Mucosa of descending colon (tissue), 3 donors: Measurements from ENCODE around the gene DEAF1. TPM values are rescaled to one million over a fixed set of nuclear protein-coding genes. Genes with fewer than 3 reads are reported as not detected.

Experiments
- ATAC-seq: fragments of 200-7000 bp; cut with Tn5 transposase; one replicate; pipeline ENCODE4 v1.9.1; 2020; ENCODE audit warnings: mild to moderate bottlenecking, moderate library complexity
- DNase-seq, 3 donors: peaks; one replicate each; pipeline ENCODE4 v3.0.0-alpha.2; 2020
- H3K36me3 ChIP-seq: fragments of 200-600 bp; one replicate; pipeline ENCODE4 v1.8.0; 2021; ENCODE audit warnings: low read depth, mild to moderate bottlenecking
- H3K4me1 ChIP-seq: fragments of 200-600 bp; one replicate; pipeline ENCODE4 v1.8.0; 2021; ENCODE audit warnings: low read depth, mild to moderate bottlenecking
- H3K4me3 ChIP-seq: fragments of 200-600 bp; one replicate; pipeline ENCODE4 v1.8.0; 2021; ENCODE audit warnings: mild to moderate bottlenecking
- H3K9me3 ChIP-seq: fragments of 200-600 bp; one replicate; pipeline ENCODE4 v1.8.0; 2021; ENCODE audit warnings: mild to moderate bottlenecking
- intact Hi-C, 2 donors: fragments of 100-400 bp; cut with DNase I in 1 of 2; cut with micrococcal nuclease in 1 of 2; formaldehyde crosslinking; loops; one replicate each; pipeline versions ENCODE4 v1.11.0 to v1.11.1; 2022; cut with DNase I, micrococcal nuclease
- total RNA-seq, 3 donors: library from RNA; stranded (reverse); fragmentation: NEBNext Ultra II Directional in 2 of 3; extraction: Animal tissue kit (Norgen Biotek cat#: 25700) in 2 of 3; gene quantifications; one replicate each; pipeline versions ENCODE4 v1.2.1 to v1.2.4, GENCODE V29; 2021 to 2023
- TF ChIP-seq, protein P1 (sequence below): fragments of 200-600 bp; IDR thresholded peaks from one replicate; pipeline ENCODE4 v1.8.0; 2022; ENCODE audit warnings: antibody characterized with exemption, mild to moderate bottlenecking
- donor health status: DM: no; HTN: no; CAD: no; lungs with moderate emphysema.
- donor health status: DM: no; HTN: no; CAD: no.
- donor health status: DM: no; HTN: yes; CAD: no.

The DEAF1 gene
- total RNA-seq, 3 donors from 2014 or later, result 25.1 to 35.7 (median 25.9) TPM

DNA sequence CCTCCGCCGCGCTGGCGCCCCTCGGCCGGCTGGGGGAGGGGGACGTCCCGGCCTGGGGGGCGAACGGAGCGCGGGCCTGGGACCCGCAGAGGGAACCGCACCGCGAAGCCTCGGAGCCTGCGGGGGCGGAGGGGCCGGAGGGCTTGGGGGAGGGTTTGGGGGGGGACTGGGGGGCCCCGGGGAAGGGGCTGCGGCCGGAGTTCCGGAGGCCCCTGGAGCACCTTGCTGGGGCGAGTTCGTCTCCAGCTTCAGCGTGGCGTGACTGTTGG, 67.8 kb downstream of the DEAF1 start:
- TF ChIP-seq, protein P1, sequence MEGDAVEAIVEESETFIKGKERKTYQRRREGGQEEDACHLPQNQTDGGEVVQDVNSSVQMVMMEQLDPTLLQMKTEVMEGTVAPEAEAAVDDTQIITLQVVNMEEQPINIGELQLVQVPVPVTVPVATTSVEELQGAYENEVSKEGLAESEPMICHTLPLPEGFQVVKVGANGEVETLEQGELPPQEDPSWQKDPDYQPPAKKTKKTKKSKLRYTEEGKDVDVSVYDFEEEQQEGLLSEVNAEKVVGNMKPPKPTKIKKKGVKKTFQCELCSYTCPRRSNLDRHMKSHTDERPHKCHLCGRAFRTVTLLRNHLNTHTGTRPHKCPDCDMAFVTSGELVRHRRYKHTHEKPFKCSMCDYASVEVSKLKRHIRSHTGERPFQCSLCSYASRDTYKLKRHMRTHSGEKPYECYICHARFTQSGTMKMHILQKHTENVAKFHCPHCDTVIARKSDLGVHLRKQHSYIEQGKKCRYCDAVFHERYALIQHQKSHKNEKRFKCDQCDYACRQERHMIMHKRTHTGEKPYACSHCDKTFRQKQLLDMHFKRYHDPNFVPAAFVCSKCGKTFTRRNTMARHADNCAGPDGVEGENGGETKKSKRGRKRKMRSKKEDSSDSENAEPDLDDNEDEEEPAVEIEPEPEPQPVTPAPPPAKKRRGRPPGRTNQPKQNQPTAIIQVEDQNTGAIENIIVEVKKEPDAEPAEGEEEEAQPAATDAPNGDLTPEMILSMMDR, result no peak
- ATAC-seq, result no peak
- Histone ChIP-seq H3K4me3 (no peak overlapping the region), H3K36me3 (no peaks in the 10 kb centered on the region), H3K4me1 (peaks cover 14% of the 10 kb centered on the region), H3K9me3 (no peaks in the 10 kb centered on the region)
- no peak for DNase-seq
- intact Hi-C loops, result no loop called here

DNA sequence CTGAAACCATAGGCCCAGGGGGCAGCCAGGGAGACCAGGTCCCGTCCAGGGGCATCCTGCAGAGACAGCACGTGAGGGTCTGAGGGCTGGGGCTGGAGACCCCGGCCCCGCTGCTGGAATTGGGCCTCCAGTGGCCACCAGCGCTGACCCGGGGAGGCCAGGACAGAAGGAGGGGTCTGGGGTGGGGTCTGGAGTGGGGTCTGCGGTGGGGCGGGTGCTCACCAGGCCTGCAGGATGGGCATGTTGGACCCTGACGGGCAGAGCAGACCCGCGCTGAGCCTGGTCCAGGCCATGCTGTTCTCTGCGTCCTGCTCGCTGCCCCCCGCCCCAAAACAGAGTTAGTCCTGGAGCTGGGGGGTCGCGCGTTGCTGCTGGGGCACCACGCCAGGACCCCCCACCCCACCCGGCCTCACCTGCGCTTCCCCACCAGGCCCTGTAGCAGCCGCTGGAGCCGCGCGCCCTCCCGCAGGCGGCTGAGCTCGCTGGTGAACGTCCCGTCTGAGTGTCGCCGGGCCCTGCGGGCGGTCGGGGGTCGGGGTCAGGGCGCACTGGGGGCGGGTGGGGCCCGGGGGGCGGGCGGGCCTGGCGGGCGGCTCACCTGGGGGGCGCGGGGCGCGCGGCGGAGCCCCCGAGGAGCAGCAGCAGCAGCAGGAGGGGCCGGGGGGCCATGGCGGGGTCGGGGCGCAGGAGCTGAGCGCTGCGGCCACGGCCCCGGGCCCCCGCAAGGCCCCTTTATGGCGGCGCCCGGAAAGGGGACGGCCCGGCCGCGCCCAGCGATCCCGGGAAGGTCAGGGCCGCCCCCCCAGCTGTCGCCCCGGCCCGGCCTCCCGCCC, 68.3 kb downstream of the DEAF1 start, which contains the start of gene SCT:
SCT (minus strand) TSS at position 707 of the 833 bp plus-strand sequence; CDS start at position 669, 38 bp downstream.
- Histone ChIP-seq H3K4me1 (peaks cover 14% of the 10 kb centered on the region), H3K36me3 (no peaks in the 10 kb centered on the region), H3K4me3 (no peak within 1 kb of the TSS), H3K9me3 (no peaks in the 10 kb centered on the region)
- ATAC-seq, result no peak
- intact Hi-C loops, result no loop called here
- TF ChIP-seq, protein P1, result no peak
- DNase-seq, result peak in 2 of 3 donors; percentile 47 to 53

DNA sequence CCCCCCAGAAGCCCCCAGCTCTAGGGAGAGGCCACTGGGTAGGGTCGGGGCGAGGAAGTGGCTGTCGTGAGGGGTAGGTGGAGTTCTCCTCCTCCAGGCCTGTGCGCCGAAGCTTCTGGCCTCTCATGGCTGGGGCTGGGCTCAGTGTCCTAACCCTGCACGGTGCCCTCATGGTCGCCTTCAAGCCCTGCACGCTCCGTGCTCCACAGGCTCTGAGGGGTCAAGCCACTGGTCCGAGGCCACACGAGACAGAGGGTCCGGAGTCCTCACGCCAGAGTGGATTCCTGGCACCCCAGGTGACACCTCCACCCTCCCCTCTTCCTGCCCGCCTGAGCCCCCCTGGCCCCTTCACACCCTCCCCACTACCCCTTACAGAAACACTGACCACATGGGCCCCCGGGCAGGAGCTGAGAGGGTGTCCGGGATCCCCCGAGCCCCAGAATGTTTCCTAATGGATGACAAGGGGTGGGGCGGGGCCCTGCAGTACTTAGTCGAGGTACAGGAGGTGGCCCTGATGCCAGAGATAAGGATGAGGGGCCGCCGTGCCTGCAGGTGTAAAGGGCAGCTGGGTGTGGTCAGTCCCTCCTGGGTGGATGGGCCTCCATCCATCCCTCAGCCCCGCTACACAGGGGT, 69.3 kb downstream of the DEAF1 start:
- TF ChIP-seq, protein P1, result no peak
- H3K36me3 ChIP-seq, result no peaks in the 10 kb centered on the region
- intact Hi-C loops, result no loop called here
- ATAC-seq (peak; percentile 38), DNase-seq (peak; percentile 55 to 70 (median 63))
- no peaks in the 10 kb centered on the region for H3K9me3 ChIP-seq
- peaks cover 14% of the 10 kb centered on the region for H3K4me1 ChIP-seq
- no peak overlapping the region for H3K4me3 ChIP-seq

DNA sequence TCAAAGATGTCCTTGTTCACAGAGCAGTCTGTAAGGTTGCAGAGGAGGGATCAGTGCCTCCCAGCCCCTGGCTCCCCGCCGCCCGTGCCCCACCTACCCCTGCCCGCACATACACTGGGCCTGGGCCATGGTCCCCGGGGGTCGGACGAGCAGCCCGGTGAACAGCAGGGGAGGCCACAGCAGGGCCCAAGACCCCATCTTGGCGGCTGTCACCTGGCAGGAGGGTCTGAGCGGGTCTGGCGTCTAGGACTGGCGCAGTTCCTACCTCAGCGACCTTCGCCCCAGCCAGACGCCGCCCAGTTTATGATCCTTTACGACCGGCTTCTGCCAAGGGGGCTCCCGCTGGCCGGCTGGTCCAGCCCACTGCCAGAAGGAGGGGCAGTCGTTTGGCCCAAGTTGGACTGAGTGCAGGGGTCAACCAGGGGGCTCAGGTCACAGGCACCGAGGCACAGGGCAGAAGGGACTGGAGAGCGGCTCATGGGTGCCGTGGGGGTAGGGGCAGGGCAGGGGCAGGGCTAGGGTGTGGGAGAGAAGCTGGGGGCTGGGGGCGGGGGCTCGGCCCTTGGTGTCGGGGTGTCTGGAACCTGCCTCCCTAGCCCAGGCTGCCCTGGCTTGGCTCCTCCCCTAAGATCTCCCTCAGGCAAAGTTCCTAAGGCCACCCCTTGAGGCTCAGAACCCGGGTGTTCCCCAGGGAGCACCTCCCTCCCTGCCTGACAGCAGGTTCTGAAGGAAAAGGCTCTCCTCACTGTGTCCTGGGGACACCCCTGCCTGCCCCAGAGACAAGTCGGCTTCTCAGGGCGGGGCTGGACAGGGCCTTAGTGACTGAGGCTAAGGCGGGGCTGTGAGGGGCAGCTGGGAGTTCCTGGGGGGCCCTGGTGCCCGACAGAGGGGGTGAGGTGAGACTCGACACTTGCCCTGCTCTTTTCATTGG, 70.1 kb downstream of the DEAF1 start, which contains the start of gene CDHR5:
CDHR5 (minus strand) TSS at position 251 of the 931 bp plus-strand sequence; CDS start at position 198, 53 bp downstream.
- Histone ChIP-seq H3K4me1 (peaks cover 14% of the 10 kb centered on the region), H3K36me3 (no peaks in the 10 kb centered on the region), H3K4me3 (peak within 1 kb of the TSS; percentile 28), H3K9me3 (no peaks in the 10 kb centered on the region)
- TF ChIP-seq, protein P1, result no peak
- DNase-seq (peak; percentile 83 to 87 (median 86)), ATAC-seq (peak; percentile 83)
- intact Hi-C loops, result no loop called here

- intact Hi-C loops, result no loop called here
- DNase-seq (peak; percentile 91 to 93 (median 93)), ATAC-seq (peak; percentile 77)
- TF ChIP-seq, protein P1, result no peak
- H3K4me3 ChIP-seq, result peak overlapping the region; percentile 28
- H3K4me1 ChIP-seq, result peaks cover 14% of the 10 kb centered on the region
- no peaks in the 10 kb centered on the region for H3K9me3 ChIP-seq
- H3K36me3 ChIP-seq, result no peaks in the 10 kb centered on the region
Observed at GRCh38 chr11:623999-624704, 70.9 kb downstream of the DEAF1 start.
